PC-3 (cell line): ENCODE results near the gene INS.

Experiments used
- CTCF ChIP-seq: fragments of 300-600 bp; sonication (generic); conservative IDR thresholded peaks from 2 replicates; pipeline ENCODE4 v1.5.1; 2017; ENCODE audit warnings: antibody characterized with exemption, low read depth, mild to moderate bottlenecking, low read length
- EZH2 ChIP-seq: fragments of 300-600 bp; sonication (generic); IDR thresholded peaks from one replicate; pipeline ENCODE4 v1.6.1; 2017; ENCODE audit warnings: antibody characterized with exemption, mild to moderate bottlenecking, low read length; ENCODE audit not compliant: unreplicated experiment
- EZH2phosphoT487 ChIP-seq: fragments of 300-600 bp; sonication (generic); IDR thresholded peaks from 2 replicates; pipeline ENCODE4 v1.6.1; 2018; ENCODE audit warnings: mild to moderate bottlenecking, antibody characterized with exemption, low read length, borderline replicate concordance

GRCh38 chr11:2204361-2205213, 43.6 kb upstream of the INS start:
- TF ChIP-seq CTCF: no peak
- no peak for TF ChIP-seq EZH2phosphoT487
- TF ChIP-seq EZH2: no peak
